PC-9 (cell line): ENCODE results near the gene GDF7. TPM values are rescaled to one million over a fixed set of nuclear protein-coding genes. Genes with fewer than 3 reads are reported as not detected.

Experiments
- BruUV-seq: library from RNA; stranded (reverse); fragments of 400-500 nt; replicated peaks from 2 replicates; lab custom pipeline; 2021; lab: Mats Ljungman, UMichigan
- CTCF ChIA-PET: fragments of 300-600 bp; sonication (Branson Sonifier 250); formaldehyde crosslinking; loops from one replicate; lab custom pipeline; 2022; ENCODE audit warnings: antibody characterized with exemption; lab: Charles Lee
- POLR2A ChIA-PET: fragments of 300-600 bp; sonication (Branson Sonifier 250); formaldehyde crosslinking; loops from one replicate; lab custom pipeline; 2022; ENCODE audit warnings: antibody characterized with exemption; ENCODE audit not compliant: unreplicated experiment; lab: Charles Lee
- DNase-seq, 2 experiments: peaks; one replicate each; pipeline versions ENCODE4 v3.0.0 to v3.0.0-alpha.2; 2015 to 2022; ENCODE audit warnings: mixed read lengths in 1 of 2
- H2AFZ ChIP-seq: fragments of 200-600 bp; sonication (generic); 2 replicates; pipeline ENCODE4 v1.8.1; 2017; ENCODE audit warnings: antibody characterized with exemption
- H3F3A ChIP-seq: fragments of 200-600 bp; sonication (generic); 2 replicates; pipeline ENCODE4 v1.8.1; 2017; ENCODE audit warnings: antibody characterized with exemption, mild to moderate bottlenecking, low read depth; ENCODE audit not compliant: insufficient read depth
- H3K27ac ChIP-seq: fragments of 200-600 bp; sonication (generic); 2 replicates; pipeline ENCODE4 v1.6.1; 2016; ENCODE audit warnings: mixed run types
- H3K27me3 ChIP-seq: fragments of 200-600 bp; sonication (generic); 2 replicates; pipeline ENCODE4 v1.6.1; 2016; ENCODE audit warnings: low read depth, mixed run types; ENCODE audit not compliant: insufficient read depth
- H3K36me3 ChIP-seq: fragments of 200-600 bp; sonication (generic); 2 replicates; pipeline ENCODE4 v1.6.1; 2016; ENCODE audit warnings: low read depth, mixed run types
- H3K4me1 ChIP-seq: fragments of 200-600 bp; sonication (generic); replicated peaks from 2 replicates; pipeline ENCODE4 v1.6.1; 2016; ENCODE audit warnings: mixed run types; ENCODE audit not compliant: insufficient read depth
- H3K4me2 ChIP-seq: fragments of 200-600 bp; sonication (generic); 2 replicates; pipeline ENCODE4 v1.6.1; 2017; ENCODE audit warnings: mixed run types
- H3K4me3 ChIP-seq: fragments of 200-600 bp; sonication (generic); 2 replicates; pipeline ENCODE4 v1.6.1; 2016; ENCODE audit warnings: mixed run types
- H3K79me2 ChIP-seq: fragments of 200-600 bp; sonication (generic); 2 replicates; pipeline ENCODE4 v1.6.1; 2017; ENCODE audit warnings: low read depth, mixed run types
- H3K9me2 ChIP-seq: fragments of 200-600 bp; sonication (generic); 2 replicates; pipeline ENCODE4 v1.8.1; 2017; ENCODE audit warnings: mild to moderate bottlenecking; ENCODE audit not compliant: insufficient read depth
- H3K9me3 ChIP-seq: fragments of 200-600 bp; sonication (generic); 2 replicates; pipeline ENCODE4 v1.8.1; 2016; ENCODE audit warnings: low read depth; ENCODE audit not compliant: insufficient read depth
- H4K20me1 ChIP-seq: fragments of 200-600 bp; sonication (generic); 2 replicates; pipeline ENCODE4 v1.8.1; 2017; ENCODE audit not compliant: insufficient read depth
- EZH2 ChIP-seq: fragments of 200-600 bp; sonication (generic); IDR thresholded peaks from 2 replicates; pipeline ENCODE4 v1.8.0; 2017; ENCODE audit warnings: antibody characterized with exemption, low read depth
- intact Hi-C: fragments of 100-400 bp; cut with micrococcal nuclease; formaldehyde crosslinking; loops from one replicate; pipeline ENCODE4 v1.10.0; 2022; ENCODE audit not compliant: unreplicated experiment
- total RNA-seq: library from RNA; stranded (reverse); gene quantifications from 2 replicates; pipeline ENCODE4 v1.2.3, GENCODE V29; 2021
- TF ChIP-seq, protein P1 (sequence below): fragments of 200-600 bp; sonication (generic); conservative IDR thresholded peaks from 2 replicates; pipeline ENCODE4 v1.6.1; 2017; ENCODE audit warnings: mixed run types, antibody characterized with exemption, mild to moderate bottlenecking, moderate library complexity

Gene GDF7
- total RNA-seq, 1 experiment from 2014 or later, result 0.04 TPM

DNA sequence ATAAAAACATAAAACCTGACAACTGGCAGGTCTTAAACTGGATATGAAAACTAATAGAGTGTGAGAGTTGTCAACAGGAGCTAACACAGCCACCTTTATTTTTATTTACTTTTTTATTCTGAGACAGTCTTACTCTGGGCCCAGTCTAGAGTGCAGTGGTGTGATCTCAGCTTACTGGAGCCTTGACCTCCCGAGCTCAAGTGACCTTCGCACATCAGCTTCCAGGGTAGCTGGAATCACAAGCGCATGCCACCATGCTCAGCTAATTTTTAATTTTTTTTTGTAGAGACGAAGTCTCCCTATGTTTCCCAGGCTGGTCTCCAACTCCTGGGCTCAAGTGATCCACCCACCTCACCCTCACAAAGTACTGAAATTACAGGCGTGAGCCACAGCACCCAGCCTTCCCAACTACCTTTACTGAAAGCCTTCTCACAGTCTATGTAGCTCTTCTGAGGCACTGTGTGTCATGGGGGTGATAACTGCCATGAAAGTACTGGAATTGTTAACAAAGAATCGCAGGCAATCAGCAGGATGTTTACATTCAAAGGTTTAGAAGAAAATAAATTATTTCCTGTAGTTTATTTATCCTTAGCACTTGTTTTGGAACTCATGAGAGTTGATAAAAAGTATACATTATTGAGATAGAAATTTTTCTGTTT is 24.3 kb downstream of the GDF7 start:
- no peaks in the 10 kb centered on the region for H3K9me2 ChIP-seq
- DNase-seq, result no peak
- H3K27ac ChIP-seq, result no peak overlapping the region
- H3K36me3 ChIP-seq, result no peaks in the 10 kb centered on the region
- ChIA-PET POLR2A (no interaction called here), CTCF (no interaction called here)
- no peaks in the 10 kb centered on the region for H3K9me3 ChIP-seq
- H3K4me1 ChIP-seq, result no peaks in the 10 kb centered on the region
- intact Hi-C loops, result no loop called here
- no peak overlapping the region for H2AFZ ChIP-seq
- H3K79me2 ChIP-seq, result no peaks in the 10 kb centered on the region
- no peaks in the 10 kb centered on the region for H4K20me1 ChIP-seq
- no peak for TF ChIP-seq EZH2
- TF ChIP-seq, protein P1, sequence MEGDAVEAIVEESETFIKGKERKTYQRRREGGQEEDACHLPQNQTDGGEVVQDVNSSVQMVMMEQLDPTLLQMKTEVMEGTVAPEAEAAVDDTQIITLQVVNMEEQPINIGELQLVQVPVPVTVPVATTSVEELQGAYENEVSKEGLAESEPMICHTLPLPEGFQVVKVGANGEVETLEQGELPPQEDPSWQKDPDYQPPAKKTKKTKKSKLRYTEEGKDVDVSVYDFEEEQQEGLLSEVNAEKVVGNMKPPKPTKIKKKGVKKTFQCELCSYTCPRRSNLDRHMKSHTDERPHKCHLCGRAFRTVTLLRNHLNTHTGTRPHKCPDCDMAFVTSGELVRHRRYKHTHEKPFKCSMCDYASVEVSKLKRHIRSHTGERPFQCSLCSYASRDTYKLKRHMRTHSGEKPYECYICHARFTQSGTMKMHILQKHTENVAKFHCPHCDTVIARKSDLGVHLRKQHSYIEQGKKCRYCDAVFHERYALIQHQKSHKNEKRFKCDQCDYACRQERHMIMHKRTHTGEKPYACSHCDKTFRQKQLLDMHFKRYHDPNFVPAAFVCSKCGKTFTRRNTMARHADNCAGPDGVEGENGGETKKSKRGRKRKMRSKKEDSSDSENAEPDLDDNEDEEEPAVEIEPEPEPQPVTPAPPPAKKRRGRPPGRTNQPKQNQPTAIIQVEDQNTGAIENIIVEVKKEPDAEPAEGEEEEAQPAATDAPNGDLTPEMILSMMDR, result no peak
- no peaks in the 10 kb centered on the region for H3F3A ChIP-seq
- no TSS peak for BruUV-seq
- H3K4me3 ChIP-seq, result no peak overlapping the region
- H3K27me3 ChIP-seq, result no peaks in the 10 kb centered on the region
- H3K4me2 ChIP-seq, result no peak overlapping the region

DNA sequence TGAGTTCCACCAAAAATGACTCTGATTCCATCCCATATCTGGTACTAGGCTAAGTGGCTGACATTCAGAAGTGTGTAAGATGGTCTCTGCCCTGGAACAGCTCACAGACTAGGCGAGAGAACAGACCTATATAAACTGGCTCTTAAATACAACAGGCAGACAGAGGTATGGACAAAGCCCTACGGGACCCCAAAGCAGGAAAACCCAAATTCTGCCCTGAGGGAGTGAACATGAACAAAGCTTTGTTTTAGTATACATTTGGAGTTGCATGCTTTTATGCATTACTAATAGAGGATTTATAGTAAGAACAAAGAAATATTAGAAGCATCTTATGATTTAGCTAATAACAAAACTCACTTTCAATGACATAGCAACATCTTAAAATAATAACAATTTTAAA is 25.1 kb downstream of the GDF7 start:
- BruUV-seq, result no TSS peak
- H3K79me2 ChIP-seq, result no peaks in the 10 kb centered on the region
- H3K4me2 ChIP-seq, result no peak overlapping the region
- H3K9me3 ChIP-seq, result no peaks in the 10 kb centered on the region
- no peaks in the 10 kb centered on the region for H3K4me1 ChIP-seq
- no peak overlapping the region for H3K27ac ChIP-seq
- intact Hi-C loops, result no loop called here
- CTCF ChIA-PET, result no interaction called here
- H2AFZ ChIP-seq, result no peak overlapping the region
- H3K36me3 ChIP-seq, result no peaks in the 10 kb centered on the region
- H3F3A ChIP-seq, result no peaks in the 10 kb centered on the region
- H3K27me3 ChIP-seq, result no peaks in the 10 kb centered on the region
- no peak for DNase-seq
- POLR2A ChIA-PET, result no interaction called here
- H3K9me2 ChIP-seq, result no peaks in the 10 kb centered on the region
- no peaks in the 10 kb centered on the region for H4K20me1 ChIP-seq
- TF ChIP-seq, protein P1, result no peak
- TF ChIP-seq EZH2, result no peak
- H3K4me3 ChIP-seq, result no peak overlapping the region

DNA sequence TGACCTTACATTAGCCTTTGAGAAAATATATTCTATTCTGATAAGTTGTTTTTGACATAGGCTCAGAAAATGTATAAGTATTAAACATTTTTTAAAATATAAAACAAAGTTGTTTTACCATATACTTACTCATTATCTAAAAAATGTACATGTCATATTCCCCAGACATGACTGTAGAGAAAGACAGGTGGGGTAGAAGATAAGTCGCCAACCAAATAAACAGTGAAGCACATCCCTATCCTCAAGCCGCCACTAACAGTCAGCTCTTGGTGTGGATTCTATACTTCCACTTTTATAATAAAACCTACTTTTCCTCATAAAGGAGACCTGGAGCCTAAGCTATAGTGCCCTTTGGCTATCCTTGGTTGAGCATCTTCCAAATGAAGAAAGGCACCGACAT is 26.4 kb downstream of the GDF7 start:
- no peak overlapping the region for H3K4me3 ChIP-seq
- no peak overlapping the region for H3K4me2 ChIP-seq
- no peak overlapping the region for H3K27ac ChIP-seq
- DNase-seq, result no peak
- no peaks in the 10 kb centered on the region for H3K9me3 ChIP-seq
- intact Hi-C loops, result no loop called here
- H3K36me3 ChIP-seq, result no peaks in the 10 kb centered on the region; the same call in 1 of the 2 replicates
- H3K4me1 ChIP-seq, result no peaks in the 10 kb centered on the region
- no peak overlapping the region for H2AFZ ChIP-seq
- CTCF ChIA-PET, result no interaction called here
- TF ChIP-seq EZH2, result no peak
- TF ChIP-seq, protein P1, result no peak
- no peaks in the 10 kb centered on the region for H3K79me2 ChIP-seq
- POLR2A ChIA-PET, result no interaction called here
- BruUV-seq, result no TSS peak
- H3K27me3 ChIP-seq, result no peaks in the 10 kb centered on the region
- no peaks in the 10 kb centered on the region for H3F3A ChIP-seq
- H3K9me2 ChIP-seq, result no peaks in the 10 kb centered on the region
- H4K20me1 ChIP-seq, result no peaks in the 10 kb centered on the region
